ENCODE data around the gene WWOX.

The WWOX gene

GRCh38 chr16:79073566-79073965 lies 974.1 kb downstream of the WWOX start:
- Histone ChIP-seq H3K9me3 (ENCODE audit: control insufficient read depth, low read length) (no peaks in the 10 kb centered on the region), H3K27me3 (replicated peaks; ENCODE audit: control insufficient read depth, insufficient read depth, low read length, poor library complexity, severe bottlenecking) (no peaks in the 10 kb centered on the region), H3K36me3 (ENCODE audit: control insufficient read depth, insufficient read depth, low read length) (no peaks in the 10 kb centered on the region), H3K4me3 (ENCODE audit: insufficient read depth, low read depth, low read length, poor library complexity, severe bottlenecking) (peak overlapping the region; percentile 15), H3K4me1 (ENCODE audit: control insufficient read depth, insufficient read depth, low read length, poor library complexity, severe bottlenecking) (peaks cover 3% of the 10 kb centered on the region), H3K27ac (ENCODE audit: insufficient read depth, low read length, poor library complexity, severe bottlenecking) (no peak overlapping the region)
- DNase-seq = no peak

- no peaks in the 10 kb centered on the region for H3K36me3 ChIP-seq (ENCODE audit: control insufficient read depth, insufficient read depth, low read length)
- H3K27me3 ChIP-seq (replicated peaks; ENCODE audit: control insufficient read depth, insufficient read depth, low read length, poor library complexity, severe bottlenecking) = no peaks in the 10 kb centered on the region
- peaks cover 3% of the 10 kb centered on the region for H3K4me1 ChIP-seq (ENCODE audit: control insufficient read depth, insufficient read depth, low read length, poor library complexity, severe bottlenecking)
- H3K4me3 ChIP-seq (ENCODE audit: insufficient read depth, low read depth, low read length, poor library complexity, severe bottlenecking) = no peak overlapping the region
- no peaks in the 10 kb centered on the region for H3K9me3 ChIP-seq (ENCODE audit: control insufficient read depth, low read length)
- H3K27ac ChIP-seq (ENCODE audit: insufficient read depth, low read length, poor library complexity, severe bottlenecking) = no peak overlapping the region
- no peak for DNase-seq
Observed at GRCh38 chr16:79074541-79074940, 975.1 kb downstream of the WWOX start.

GRCh38 chr16:79074951-79075350 lies 975.5 kb downstream of the WWOX start:
- no peak overlapping the region for H3K27ac ChIP-seq (ENCODE audit: insufficient read depth, low read length, poor library complexity, severe bottlenecking)
- no peak for DNase-seq
- H3K27me3 ChIP-seq (replicated peaks; ENCODE audit: control insufficient read depth, insufficient read depth, low read length, poor library complexity, severe bottlenecking) = no peaks in the 10 kb centered on the region
- no peaks in the 10 kb centered on the region for H3K9me3 ChIP-seq (ENCODE audit: control insufficient read depth, low read length)
- H3K36me3 ChIP-seq (ENCODE audit: control insufficient read depth, insufficient read depth, low read length) = no peaks in the 10 kb centered on the region
- no peak overlapping the region for H3K4me3 ChIP-seq (ENCODE audit: insufficient read depth, low read depth, low read length, poor library complexity, severe bottlenecking)
- peaks cover 3% of the 10 kb centered on the region for H3K4me1 ChIP-seq (ENCODE audit: control insufficient read depth, insufficient read depth, low read length, poor library complexity, severe bottlenecking)

GRCh38 chr16:79076047-79076767 lies 976.8 kb downstream of the WWOX start:
- Histone ChIP-seq H3K27ac (ENCODE audit: insufficient read depth, low read length, poor library complexity, severe bottlenecking) (no peak overlapping the region), H3K27me3 (replicated peaks; ENCODE audit: control insufficient read depth, insufficient read depth, low read length, poor library complexity, severe bottlenecking) (no peaks in the 10 kb centered on the region)
- DNase-seq = no peak

GRCh38 chr16:79077346-79077745 lies 977.9 kb downstream of the WWOX start:
- Histone ChIP-seq H3K27me3 (replicated peaks; ENCODE audit: control insufficient read depth, insufficient read depth, low read length, poor library complexity, severe bottlenecking) (no peaks in the 10 kb centered on the region), H3K36me3 (ENCODE audit: control insufficient read depth, insufficient read depth, low read length) (no peaks in the 10 kb centered on the region), H3K9me3 (ENCODE audit: control insufficient read depth, low read length) (no peaks in the 10 kb centered on the region), H3K4me1 (ENCODE audit: control insufficient read depth, insufficient read depth, low read length, poor library complexity, severe bottlenecking) (peaks cover 3% of the 10 kb centered on the region), H3K4me3 (ENCODE audit: insufficient read depth, low read depth, low read length, poor library complexity, severe bottlenecking) (no peak overlapping the region), H3K27ac (ENCODE audit: insufficient read depth, low read length, poor library complexity, severe bottlenecking) (no peak overlapping the region)
- DNase-seq = no peak

More at GRCh38 chr16:79076047-79076767, 976.8 kb downstream of the WWOX start:
- Histone ChIP-seq H3K4me1 (ENCODE audit: control insufficient read depth, insufficient read depth, low read length, poor library complexity, severe bottlenecking) (peaks cover 3% of the 10 kb centered on the region), H3K4me3 (ENCODE audit: insufficient read depth, low read depth, low read length, poor library complexity, severe bottlenecking) (no peak overlapping the region), H3K9me3 (ENCODE audit: control insufficient read depth, low read length) (no peaks in the 10 kb centered on the region), H3K36me3 (ENCODE audit: control insufficient read depth, insufficient read depth, low read length) (no peaks in the 10 kb centered on the region)

- Histone ChIP-seq H3K9me3 (ENCODE audit: control insufficient read depth, low read length) (no peaks in the 10 kb centered on the region), H3K4me3 (ENCODE audit: insufficient read depth, low read depth, low read length, poor library complexity, severe bottlenecking) (no peak overlapping the region), H3K4me1 (ENCODE audit: control insufficient read depth, insufficient read depth, low read length, poor library complexity, severe bottlenecking) (no peaks in the 10 kb centered on the region), H3K36me3 (ENCODE audit: control insufficient read depth, insufficient read depth, low read length) (no peaks in the 10 kb centered on the region), H3K27ac (ENCODE audit: insufficient read depth, low read length, poor library complexity, severe bottlenecking) (no peak overlapping the region), H3K27me3 (replicated peaks; ENCODE audit: control insufficient read depth, insufficient read depth, low read length, poor library complexity, severe bottlenecking) (no peaks in the 10 kb centered on the region)
- DNase-seq = no peak
Observed at GRCh38 chr16:79079656-79080420, 980.4 kb downstream of the WWOX start.

GRCh38 chr16:79081297-79082066 lies 982.0 kb downstream of the WWOX start:
- DNase-seq = no peak
- H3K4me1 ChIP-seq (ENCODE audit: control insufficient read depth, insufficient read depth, low read length, poor library complexity, severe bottlenecking) = no peaks in the 10 kb centered on the region
- no peak overlapping the region for H3K27ac ChIP-seq (ENCODE audit: insufficient read depth, low read length, poor library complexity, severe bottlenecking)
- no peak overlapping the region for H3K4me3 ChIP-seq (ENCODE audit: insufficient read depth, low read depth, low read length, poor library complexity, severe bottlenecking)
- no peaks in the 10 kb centered on the region for H3K9me3 ChIP-seq (ENCODE audit: control insufficient read depth, low read length)
- H3K27me3 ChIP-seq (replicated peaks; ENCODE audit: control insufficient read depth, insufficient read depth, low read length, poor library complexity, severe bottlenecking) = no peaks in the 10 kb centered on the region
- no peaks in the 10 kb centered on the region for H3K36me3 ChIP-seq (ENCODE audit: control insufficient read depth, insufficient read depth, low read length)

GRCh38 chr16:79082970-79083369 lies 983.5 kb downstream of the WWOX start:
- Histone ChIP-seq H3K27ac (ENCODE audit: insufficient read depth, low read length, poor library complexity, severe bottlenecking) (no peak overlapping the region), H3K27me3 (replicated peaks; ENCODE audit: control insufficient read depth, insufficient read depth, low read length, poor library complexity, severe bottlenecking) (no peaks in the 10 kb centered on the region), H3K9me3 (ENCODE audit: control insufficient read depth, low read length) (no peaks in the 10 kb centered on the region), H3K4me3 (ENCODE audit: insufficient read depth, low read depth, low read length, poor library complexity, severe bottlenecking) (no peak overlapping the region), H3K4me1 (ENCODE audit: control insufficient read depth, insufficient read depth, low read length, poor library complexity, severe bottlenecking) (no peaks in the 10 kb centered on the region), H3K36me3 (ENCODE audit: control insufficient read depth, insufficient read depth, low read length) (no peaks in the 10 kb centered on the region)
- DNase-seq = no peak

- Histone ChIP-seq H3K4me1 (ENCODE audit: control insufficient read depth, insufficient read depth, low read length, poor library complexity, severe bottlenecking) (no peaks in the 10 kb centered on the region), H3K4me3 (ENCODE audit: insufficient read depth, low read depth, low read length, poor library complexity, severe bottlenecking) (no peak overlapping the region), H3K9me3 (ENCODE audit: control insufficient read depth, low read length) (no peaks in the 10 kb centered on the region), H3K27ac (ENCODE audit: insufficient read depth, low read length, poor library complexity, severe bottlenecking) (no peak overlapping the region), H3K27me3 (replicated peaks; ENCODE audit: control insufficient read depth, insufficient read depth, low read length, poor library complexity, severe bottlenecking) (no peaks in the 10 kb centered on the region), H3K36me3 (ENCODE audit: control insufficient read depth, insufficient read depth, low read length) (no peaks in the 10 kb centered on the region)
- DNase-seq = no peak
Observed at GRCh38 chr16:79083508-79084299, 984.2 kb downstream of the WWOX start.
